ENCODE results near the gene KRT78. TPM values are rescaled to one million over a fixed set of nuclear protein-coding genes. Genes with fewer than 3 reads are reported as not detected.

Gene KRT78
- total and polyA plus RNA-seq, 9 of the 15 experiments (the other 6 are each of a cell fraction or from before 2014, with no cell fraction given): not detected

DNA sequence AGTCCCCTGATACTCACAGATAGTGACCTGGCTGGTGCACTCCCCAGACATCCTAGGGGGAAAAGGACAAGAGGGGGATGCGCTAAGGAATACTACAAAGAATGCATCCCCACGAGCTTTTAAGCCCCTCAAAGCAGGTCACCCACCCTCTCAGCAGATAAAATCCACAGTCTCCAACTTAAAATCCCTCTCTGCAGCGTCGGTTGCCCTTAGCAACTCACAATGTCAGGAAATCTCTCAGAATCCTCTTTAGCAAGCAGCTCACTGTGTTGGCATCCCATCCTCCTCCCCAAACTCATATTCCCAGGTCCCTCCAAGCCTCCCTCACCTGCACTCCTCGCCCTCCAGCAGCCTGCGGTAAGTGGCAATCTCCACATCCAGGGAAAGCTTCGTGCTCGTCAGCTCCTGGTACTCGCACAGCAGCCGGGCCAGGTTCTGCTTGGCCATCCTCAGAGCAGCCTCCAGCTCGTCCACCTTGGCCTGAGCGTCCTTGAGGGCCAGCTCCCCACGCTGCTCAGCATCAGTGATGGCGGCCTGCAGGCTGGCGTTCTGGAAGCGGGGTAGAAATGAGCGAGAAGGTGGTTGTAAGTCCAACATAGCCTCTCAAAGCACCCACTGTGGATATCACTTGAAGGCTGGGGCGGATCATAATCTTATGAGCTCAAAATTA lies 9.2 kb downstream of the KRT78 start:
- TF ChIP-seq ZHX1 (conservative IDR thresholded peaks at IDR 0.05; ENCODE audit: low read length) (no peak), TBP (optimal IDR thresholded peaks at IDR 0.05; ENCODE audit: low read depth, low read length) (no peak), ZNF75A (CRISPR knock-in tag; IDR thresholded peaks at IDR 0.05) (no peak), BRF1 (IDR thresholded peaks at IDR 0.05; ENCODE audit: borderline replicate concordance, extremely low read depth, insufficient read length) (no peak), RBM39 (optimal IDR thresholded peaks at IDR 0.05; ENCODE audit: low read depth, low read length) (no peak), ZNF143 (CRISPR knock-in tag; IDR thresholded peaks at IDR 0.05) (no peak), CHD4 (IDR thresholded peaks at IDR 0.05; ENCODE audit: insufficient read depth, insufficient replicate concordance, low read depth, low read length, poor library complexity, severe bottlenecking) (no peak), ZNF124 (CRISPR knock-in tag; IDR thresholded peaks at IDR 0.05) (no peak), U2AF1 (optimal IDR thresholded peaks at IDR 0.05; ENCODE audit: low read depth, low read length) (no peak)

More for the DNA sequence above, 9.2 kb downstream of the KRT78 start:
- no peaks in the 10 kb centered on the region for H3K9me1 ChIP-seq (ENCODE audit: control insufficient read depth, insufficient read depth, low read length)
- H3K27ac ChIP-seq (ENCODE audit: extremely low read depth, low read depth, low read length): no peak overlapping the region
- H3K79me2 ChIP-seq (ENCODE audit: control insufficient read depth, insufficient read depth, low read length): no peaks in the 10 kb centered on the region
- peaks cover 17 to 53% of the 10 kb centered on the region in 2 experiments for H3K27me3 ChIP-seq (ENCODE audit: control insufficient read depth in 2 of 2, insufficient read depth in 2 of 2, low read length in 2 of 2)
- POLR2A ChIA-PET: no interaction called here
- BruUV-seq (replicated peaks): no TSS peak
- no peak overlapping the region for H2AFZ ChIP-seq (ENCODE audit: low read depth, low read length)
- intact Hi-C loops (cut with micrococcal nuclease) (no loop called here), in situ Hi-C loops (cut with MboI) (no loop called here)
- no peak overlapping the region for H3K9ac ChIP-seq (ENCODE audit: insufficient read depth in 1 of 2, low read depth in 2 of 2, low read length in 2 of 2)
- no peaks in the 10 kb centered on the region for H3K9me3 ChIP-seq (replicated peaks; ENCODE audit: control insufficient read depth, insufficient read depth, low read depth, low read length)
- peaks cover 5 to 13% of the 10 kb centered on the region in 2 experiments; a peak in 3 of 5 replicates for H3K4me1 ChIP-seq (replicated peaks in 1 of 2; ENCODE audit: control insufficient read depth in 2 of 2, insufficient read depth in 2 of 2, low read length in 2 of 2)
- under 1% methylated on average over 18 of the region's 18 CpGs for WGBS (ENCODE audit: insufficient coverage, low coverage, missing lambda C conversion rate)
- 0 out of 2 replicates have a peak, but pooled peaks cover 13% of the 10 kb centered on the region for H4K20me1 ChIP-seq (replicated peaks; ENCODE audit: control insufficient read depth, insufficient read depth, low read length)
- CTCF ChIA-PET (ENCODE audit: low intra/inter-chr PET ratio): no interaction called here
- ATAC-seq (no peak), FAIRE-seq (no peak), DNase-seq (ENCODE audit: extremely low read depth in 1 of 4, low spot score in 3 of 4) (no peak)
- no peak overlapping the region for H3K4me3 ChIP-seq
- no peaks in the 10 kb centered on the region for H3K36me3 ChIP-seq (ENCODE audit: control insufficient read depth, insufficient read depth, low read length)
- no peak overlapping the region for H3K4me2 ChIP-seq (ENCODE audit: insufficient read depth, low read length)

Measured in K562 (cell line).